Breast epithelium (tissue), 3 donors: ENCODE data around the gene LRRC70.

Experiments
- POLR2A ChIP-seq: fragments of 450-650 bp; IDR thresholded peaks from one replicate; pipeline ENCODE4 v1.6.1; 2016; ENCODE audit warnings: antibody characterized with exemption, mild to moderate bottlenecking, moderate library complexity
- POLR2AphosphoS5 ChIP-seq, 3 donors: sonication (generic); formaldehyde crosslinking; IDR thresholded peaks; one replicate each; pipeline ENCODE4 v1.6.1; 2017; ENCODE audit warnings: antibody characterized with exemption in 3 of 3
- TF ChIP-seq, protein P1 (sequence below), 3 donors: fragments of 450-650 bp; IDR thresholded peaks; one replicate each; pipeline ENCODE4 v1.5.1; 2016 to 2017; ENCODE audit warnings: antibody characterized with exemption in 3 of 3, mild to moderate bottlenecking in 3 of 3, moderate library complexity in 3 of 3

DNA sequence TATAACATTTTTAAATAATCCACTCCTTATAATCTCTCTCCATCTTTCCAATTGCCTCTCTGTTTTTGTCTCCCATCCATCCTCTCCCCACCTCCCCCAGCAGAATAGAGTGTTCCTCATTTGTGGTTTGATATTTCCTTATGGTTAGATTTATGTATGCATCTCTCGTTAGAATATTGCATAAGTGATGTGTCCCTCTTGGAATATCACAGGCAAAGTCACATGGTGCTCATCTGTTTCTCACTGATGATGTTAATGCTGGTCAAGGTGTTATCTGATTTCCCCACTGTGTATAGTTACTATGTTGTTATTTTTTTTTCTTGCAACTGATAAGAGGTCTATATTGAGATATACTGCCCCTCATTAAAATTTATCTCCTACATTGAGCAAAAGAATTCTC lies 3.1 kb upstream of the LRRC70 start:
- TF ChIP-seq, protein P1, sequence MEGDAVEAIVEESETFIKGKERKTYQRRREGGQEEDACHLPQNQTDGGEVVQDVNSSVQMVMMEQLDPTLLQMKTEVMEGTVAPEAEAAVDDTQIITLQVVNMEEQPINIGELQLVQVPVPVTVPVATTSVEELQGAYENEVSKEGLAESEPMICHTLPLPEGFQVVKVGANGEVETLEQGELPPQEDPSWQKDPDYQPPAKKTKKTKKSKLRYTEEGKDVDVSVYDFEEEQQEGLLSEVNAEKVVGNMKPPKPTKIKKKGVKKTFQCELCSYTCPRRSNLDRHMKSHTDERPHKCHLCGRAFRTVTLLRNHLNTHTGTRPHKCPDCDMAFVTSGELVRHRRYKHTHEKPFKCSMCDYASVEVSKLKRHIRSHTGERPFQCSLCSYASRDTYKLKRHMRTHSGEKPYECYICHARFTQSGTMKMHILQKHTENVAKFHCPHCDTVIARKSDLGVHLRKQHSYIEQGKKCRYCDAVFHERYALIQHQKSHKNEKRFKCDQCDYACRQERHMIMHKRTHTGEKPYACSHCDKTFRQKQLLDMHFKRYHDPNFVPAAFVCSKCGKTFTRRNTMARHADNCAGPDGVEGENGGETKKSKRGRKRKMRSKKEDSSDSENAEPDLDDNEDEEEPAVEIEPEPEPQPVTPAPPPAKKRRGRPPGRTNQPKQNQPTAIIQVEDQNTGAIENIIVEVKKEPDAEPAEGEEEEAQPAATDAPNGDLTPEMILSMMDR (IDR thresholded peaks at IDR 0.05): no peak
- TF ChIP-seq POLR2A (no peak), POLR2AphosphoS5 (IDR thresholded peaks at IDR 0.05) (no peak)
